Stimulated activated naive CD8-positive, alpha-beta T cell treated with anti-CD3 and anti-CD28 coated beads, Interleukin-15, Interleukin-2, amounts not matched to agents 100 ng/mL and 50 ng/mL, for 24 hours (primary cell): ENCODE data around the gene AMOTL1.

Experiments used
- H3K27ac Mint-ChIP-seq: one replicate; pipeline ENCODE4 v1.8.0; 2021; ENCODE audit warnings: mild to moderate bottlenecking, mixed read lengths
- H3K27me3 Mint-ChIP-seq: one replicate; pipeline ENCODE4 v1.8.0; 2021; ENCODE audit warnings: mixed read lengths
- H3K36me3 Mint-ChIP-seq: one replicate; pipeline ENCODE4 v1.8.0; 2021; ENCODE audit warnings: low read depth, mixed read lengths
- H3K4me1 Mint-ChIP-seq: one replicate; pipeline ENCODE4 v1.8.0; 2021; ENCODE audit warnings: low read depth, mixed read lengths
- H3K4me3 Mint-ChIP-seq: one replicate; pipeline ENCODE4 v1.8.0; 2021; ENCODE audit warnings: mild to moderate bottlenecking, mixed read lengths
- H3K9me3 Mint-ChIP-seq: one replicate; pipeline ENCODE4 v1.8.0; 2021; ENCODE audit warnings: mixed read lengths

The AMOTL1 gene

GRCh38 chr11:94753630-94754029, 14.5 kb upstream of the AMOTL1 start:
- H3K36me3 Mint-ChIP-seq = no peaks in the 10 kb centered on the region

GRCh38 chr11:94754335-94754734, 13.8 kb upstream of the AMOTL1 start:
- Mint-ChIP-seq H3K4me3 (no peak overlapping the region), H3K4me1 (no peaks in the 10 kb centered on the region), H3K36me3 (no peaks in the 10 kb centered on the region), H3K27ac (no peak overlapping the region), H3K9me3 (no peaks in the 10 kb centered on the region), H3K27me3 (peaks cover 20% of the 10 kb centered on the region)

More at GRCh38 chr11:94753630-94754029, 14.5 kb upstream of the AMOTL1 start:
- Mint-ChIP-seq H3K4me1 (no peaks in the 10 kb centered on the region), H3K9me3 (no peaks in the 10 kb centered on the region), H3K27ac (no peak overlapping the region), H3K27me3 (peaks cover 24% of the 10 kb centered on the region), H3K4me3 (no peak overlapping the region)

DNA sequence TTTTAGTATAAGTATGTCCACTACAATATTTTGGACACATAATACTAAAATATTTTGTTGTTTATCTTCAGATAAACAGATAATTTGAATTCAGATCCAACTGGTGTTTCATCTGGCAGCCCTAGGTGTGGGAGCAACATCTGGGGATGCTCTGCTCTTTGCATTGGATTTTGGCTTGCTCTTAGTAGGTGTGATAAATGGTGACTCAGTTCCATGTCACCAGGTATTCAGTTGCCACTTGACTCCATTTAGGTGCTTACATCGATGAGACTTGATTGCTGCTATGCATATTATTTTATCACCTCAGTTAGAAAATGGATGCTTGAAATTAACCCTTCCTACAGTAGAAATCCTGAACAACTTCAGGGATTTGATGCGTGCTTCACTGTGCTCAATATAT, 13.3 kb upstream of the AMOTL1 start:
- no peak overlapping the region for H3K27ac Mint-ChIP-seq

DNA sequence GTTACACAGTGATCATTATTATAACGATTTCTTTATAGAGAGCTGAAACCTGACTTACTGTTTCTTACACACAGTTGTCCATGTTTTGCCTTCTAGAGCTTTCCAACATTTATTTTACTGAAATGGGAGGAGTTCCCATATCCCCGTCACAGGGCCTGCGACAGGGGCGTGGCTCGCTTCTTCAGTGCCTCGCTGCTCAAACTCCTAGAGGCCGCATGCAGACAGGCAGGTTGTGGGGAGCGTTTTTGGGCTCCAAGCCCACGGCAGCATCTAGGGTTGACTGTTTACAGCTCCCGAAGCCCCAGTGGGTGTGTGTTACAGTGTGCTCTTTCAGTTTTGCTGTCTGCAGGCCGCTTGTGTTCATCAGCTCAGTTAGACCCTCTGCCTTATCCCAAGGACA, 12.7 kb upstream of the AMOTL1 start:
- Mint-ChIP-seq H3K27me3 (peaks cover 17% of the 10 kb centered on the region), H3K27ac (no peak overlapping the region), H3K36me3 (no peaks in the 10 kb centered on the region)

More for the DNA sequence above, 13.3 kb upstream of the AMOTL1 start:
- Mint-ChIP-seq H3K4me1 (no peaks in the 10 kb centered on the region), H3K9me3 (no peaks in the 10 kb centered on the region), H3K36me3 (no peaks in the 10 kb centered on the region), H3K4me3 (no peak overlapping the region), H3K27me3 (peaks cover 17% of the 10 kb centered on the region)

DNA sequence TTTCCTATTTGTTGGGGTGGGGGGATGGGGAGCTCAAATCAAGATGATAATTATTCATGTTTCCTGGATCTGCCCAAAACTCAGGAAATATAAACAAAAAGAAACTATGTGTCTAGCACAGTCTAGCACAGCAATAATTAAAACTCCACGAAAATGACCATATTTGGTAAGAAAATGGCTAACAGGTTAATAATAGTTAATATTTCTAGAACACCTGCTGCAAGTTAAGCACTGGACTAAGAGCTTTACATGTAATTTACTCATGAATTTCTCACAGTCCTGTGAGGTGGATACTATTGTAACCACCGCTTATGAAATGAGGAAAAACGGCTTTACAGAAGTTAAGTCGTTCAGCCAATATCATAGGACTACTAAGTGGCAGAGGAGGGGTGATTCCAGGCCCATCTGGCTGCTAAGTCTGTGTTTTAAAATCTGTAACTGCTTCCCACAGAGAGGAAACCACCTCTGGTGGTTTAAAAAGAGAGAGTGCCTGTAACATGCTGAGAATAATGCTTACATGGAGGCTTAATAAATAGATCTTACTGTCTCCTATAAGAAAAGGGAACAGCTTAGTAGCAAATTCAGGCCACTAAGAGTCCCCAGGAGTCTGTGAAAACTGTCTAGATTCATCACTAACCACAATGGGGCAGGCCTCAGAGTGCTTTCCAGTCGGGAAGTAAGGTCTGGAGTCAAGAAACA, 11.0 kb upstream of the AMOTL1 start:
- Mint-ChIP-seq H3K9me3 (no peaks in the 10 kb centered on the region), H3K27ac (no peak overlapping the region), H3K4me3 (no peak overlapping the region), H3K36me3 (no peaks in the 10 kb centered on the region), H3K27me3 (peaks cover 7% of the 10 kb centered on the region), H3K4me1 (no peaks in the 10 kb centered on the region)

More for the DNA sequence above, 12.7 kb upstream of the AMOTL1 start:
- Mint-ChIP-seq H3K9me3 (no peaks in the 10 kb centered on the region), H3K4me1 (no peaks in the 10 kb centered on the region), H3K4me3 (no peak overlapping the region)

GRCh38 chr11:94758666-94759065, 9.5 kb upstream of the AMOTL1 start:
- H3K4me1 Mint-ChIP-seq = no peaks in the 10 kb centered on the region
- no peaks in the 10 kb centered on the region for H3K36me3 Mint-ChIP-seq
- H3K4me3 Mint-ChIP-seq = no peak overlapping the region
- peaks cover under 1% of the 10 kb centered on the region for H3K27me3 Mint-ChIP-seq
- H3K9me3 Mint-ChIP-seq = no peaks in the 10 kb centered on the region
- H3K27ac Mint-ChIP-seq = no peak overlapping the region

GRCh38 chr11:94759522-94759921, 8.6 kb upstream of the AMOTL1 start:
- Mint-ChIP-seq H3K36me3 (no peaks in the 10 kb centered on the region), H3K4me1 (no peaks in the 10 kb centered on the region), H3K4me3 (no peak overlapping the region), H3K27me3 (peaks cover 5% of the 10 kb centered on the region), H3K9me3 (no peaks in the 10 kb centered on the region), H3K27ac (no peak overlapping the region)

- Mint-ChIP-seq H3K4me1 (no peaks in the 10 kb centered on the region), H3K9me3 (no peaks in the 10 kb centered on the region), H3K4me3 (no peak overlapping the region), H3K27me3 (peaks cover 5% of the 10 kb centered on the region), H3K27ac (no peak overlapping the region), H3K36me3 (no peaks in the 10 kb centered on the region)
These were observed 7.9 kb upstream of the AMOTL1 start for GRCh38 chr11:94760296-94760695.

DNA sequence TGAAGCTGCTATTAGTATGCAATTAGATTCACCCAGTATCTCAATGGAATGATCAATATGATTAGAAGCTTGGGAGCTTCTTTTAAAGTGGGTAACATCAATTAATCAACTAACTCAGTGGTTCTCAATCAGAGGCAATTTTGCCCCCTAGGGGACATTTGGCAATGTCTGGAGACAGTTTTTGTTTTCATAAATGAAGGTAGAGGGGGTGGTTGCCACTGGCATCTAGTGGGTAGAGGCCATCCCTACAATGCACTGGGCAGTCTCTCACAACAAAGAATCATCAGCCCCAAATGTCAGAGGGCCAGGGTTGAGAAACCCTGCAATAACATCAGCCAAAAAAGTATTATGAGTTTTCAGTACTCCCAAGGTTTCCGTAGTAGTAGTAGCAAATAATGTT, 5.9 kb upstream of the AMOTL1 start:
- H3K4me1 Mint-ChIP-seq = no peaks in the 10 kb centered on the region
- no peaks in the 10 kb centered on the region for H3K36me3 Mint-ChIP-seq
- no peaks in the 10 kb centered on the region for H3K9me3 Mint-ChIP-seq
- no peak overlapping the region for H3K4me3 Mint-ChIP-seq
- H3K27me3 Mint-ChIP-seq = peaks cover 5% of the 10 kb centered on the region
- no peak overlapping the region for H3K27ac Mint-ChIP-seq

DNA sequence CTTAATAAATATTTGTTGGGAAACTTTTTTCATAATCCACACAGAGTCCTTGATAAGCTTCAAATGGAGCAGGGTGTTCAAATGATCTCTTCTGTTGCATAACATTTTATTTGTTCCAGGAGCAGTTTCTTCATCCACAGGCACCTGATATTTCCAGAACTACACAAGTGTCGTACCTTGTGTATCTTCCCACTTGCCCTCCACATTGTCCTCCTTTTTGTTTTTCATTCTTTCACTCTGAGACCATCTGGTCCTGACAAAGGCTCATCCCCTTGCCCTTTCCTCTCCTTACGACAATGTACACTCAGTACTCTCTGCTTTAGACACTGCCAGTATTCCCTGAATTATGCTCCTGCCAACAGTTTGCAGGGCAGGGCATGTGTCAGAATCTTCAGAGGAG, 5.2 kb upstream of the AMOTL1 start:
- H3K27me3 Mint-ChIP-seq = peaks cover 9% of the 10 kb centered on the region
- H3K4me1 Mint-ChIP-seq = no peaks in the 10 kb centered on the region
- H3K36me3 Mint-ChIP-seq = no peaks in the 10 kb centered on the region
- no peak overlapping the region for H3K27ac Mint-ChIP-seq
- H3K4me3 Mint-ChIP-seq = no peak overlapping the region
- no peaks in the 10 kb centered on the region for H3K9me3 Mint-ChIP-seq

DNA sequence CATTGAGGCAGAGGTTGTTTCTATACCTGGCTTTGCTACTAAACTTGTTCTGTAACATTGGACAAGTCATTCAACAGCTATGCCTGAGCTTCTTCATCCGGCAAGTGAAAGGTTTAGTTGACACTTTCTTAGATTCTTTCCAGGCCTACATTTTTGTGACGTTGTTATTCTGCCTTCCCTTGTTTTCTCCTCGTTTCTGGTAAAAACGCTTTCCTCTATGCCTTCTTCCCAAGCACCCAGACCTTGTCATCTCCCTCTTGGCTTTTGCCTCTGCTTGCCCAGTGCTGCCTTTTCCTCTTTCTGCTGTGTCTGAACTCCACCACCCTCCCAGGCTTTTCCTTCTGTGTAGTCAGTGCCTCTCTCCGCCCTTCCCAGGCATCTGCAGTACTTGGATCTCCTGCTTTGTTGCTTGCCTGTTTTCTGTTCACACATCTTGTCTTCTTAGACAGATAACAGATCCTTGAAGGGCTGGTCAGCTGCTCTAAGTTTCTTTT, 1.4 kb upstream of the AMOTL1 start:
- H3K36me3 Mint-ChIP-seq = no peaks in the 10 kb centered on the region
- peaks cover 7% of the 10 kb centered on the region for H3K4me1 Mint-ChIP-seq
- no peak overlapping the region for H3K27ac Mint-ChIP-seq
- peaks cover 35% of the 10 kb centered on the region for H3K27me3 Mint-ChIP-seq
- H3K4me3 Mint-ChIP-seq = no peak overlapping the region
- H3K9me3 Mint-ChIP-seq = no peaks in the 10 kb centered on the region

GRCh38 chr11:94767291-94767690, 865 bp upstream of the AMOTL1 start:
- Mint-ChIP-seq H3K27me3 (peaks cover 41% of the 10 kb centered on the region), H3K4me3 (no peak overlapping the region), H3K9me3 (no peaks in the 10 kb centered on the region), H3K4me1 (peaks cover 7% of the 10 kb centered on the region), H3K27ac (no peak overlapping the region), H3K36me3 (no peaks in the 10 kb centered on the region)

- Mint-ChIP-seq H3K4me1 (peaks cover 7% of the 10 kb centered on the region), H3K36me3 (no peaks in the 10 kb centered on the region), H3K27me3 (peaks cover 49% of the 10 kb centered on the region), H3K4me3 (peak overlapping the region; percentile 76), H3K9me3 (no peaks in the 10 kb centered on the region), H3K27ac (no peak overlapping the region)
These were observed 716 bp downstream of the AMOTL1 start for GRCh38 chr11:94768602-94769541.

- Mint-ChIP-seq H3K27me3 (peaks cover 46% of the 10 kb centered on the region), H3K4me3 (peak overlapping the region; percentile 76), H3K4me1 (peaks cover 7% of the 10 kb centered on the region), H3K36me3 (no peaks in the 10 kb centered on the region), H3K27ac (no peak overlapping the region), H3K9me3 (no peaks in the 10 kb centered on the region)
These were observed 1.7 kb downstream of the AMOTL1 start for GRCh38 chr11:94769880-94770279.

GRCh38 chr11:94770563-94771120, 2.5 kb downstream of the AMOTL1 start:
- no peaks in the 10 kb centered on the region for H3K9me3 Mint-ChIP-seq
- peaks cover 7% of the 10 kb centered on the region for H3K4me1 Mint-ChIP-seq
- no peaks in the 10 kb centered on the region for H3K36me3 Mint-ChIP-seq
- no peak overlapping the region for H3K4me3 Mint-ChIP-seq
- H3K27ac Mint-ChIP-seq = no peak overlapping the region
- H3K27me3 Mint-ChIP-seq = peaks cover 46% of the 10 kb centered on the region
